GM12891 (cell line): ENCODE measurements around the gene DBH.
"Not testable (repeated sequence)": the region's sequence is repeated elsewhere in the genome, so short reads cannot be mapped to it uniquely, and the experiment has no call there.

Source experiments
- DNase-seq: peaks from one replicate; pipeline ENCODE4 v3.0.0; 2011; ENCODE audit warnings: low spot score; ENCODE audit not compliant: insufficient read length
- FAIRE-seq: peaks from 2 replicates; lab custom pipeline; 2011; peaks lifted over from hg19 to GRCh38; lab: Jason Lieb, UNC
- PAX5 ChIP-seq: IDR thresholded peaks from 2 replicates; pipeline ENCODE4 v1.6.1; 2011; ENCODE audit warnings: low read length, moderate library complexity, mild to moderate bottlenecking; ENCODE audit not compliant: insufficient read depth, severe bottlenecking
- POLR2A ChIP-seq: IDR thresholded peaks from 2 replicates; pipeline ENCODE4 v1.6.1; 2011; ENCODE audit warnings: low read depth, low read length, control low read depth
- POLR2AphosphoS5 ChIP-seq: IDR thresholded peaks from 2 replicates; pipeline ENCODE4 v1.6.1; 2011; ENCODE audit warnings: low read depth, low read length, control low read depth
- POU2F2 ChIP-seq: IDR thresholded peaks from 2 replicates; pipeline ENCODE4 v1.6.1; 2011; ENCODE audit warnings: low read depth, mild to moderate bottlenecking, control low read depth, low read length, moderate library complexity
- SPI1 ChIP-seq: IDR thresholded peaks from 2 replicates; pipeline ENCODE4 v1.6.1; 2011; ENCODE audit warnings: low read depth, low read length, control low read depth
- TAF1 ChIP-seq: IDR thresholded peaks from 2 replicates; pipeline ENCODE4 v1.6.1; 2011; ENCODE audit warnings: low read depth, low read length, control low read depth

Gene DBH

DNA sequence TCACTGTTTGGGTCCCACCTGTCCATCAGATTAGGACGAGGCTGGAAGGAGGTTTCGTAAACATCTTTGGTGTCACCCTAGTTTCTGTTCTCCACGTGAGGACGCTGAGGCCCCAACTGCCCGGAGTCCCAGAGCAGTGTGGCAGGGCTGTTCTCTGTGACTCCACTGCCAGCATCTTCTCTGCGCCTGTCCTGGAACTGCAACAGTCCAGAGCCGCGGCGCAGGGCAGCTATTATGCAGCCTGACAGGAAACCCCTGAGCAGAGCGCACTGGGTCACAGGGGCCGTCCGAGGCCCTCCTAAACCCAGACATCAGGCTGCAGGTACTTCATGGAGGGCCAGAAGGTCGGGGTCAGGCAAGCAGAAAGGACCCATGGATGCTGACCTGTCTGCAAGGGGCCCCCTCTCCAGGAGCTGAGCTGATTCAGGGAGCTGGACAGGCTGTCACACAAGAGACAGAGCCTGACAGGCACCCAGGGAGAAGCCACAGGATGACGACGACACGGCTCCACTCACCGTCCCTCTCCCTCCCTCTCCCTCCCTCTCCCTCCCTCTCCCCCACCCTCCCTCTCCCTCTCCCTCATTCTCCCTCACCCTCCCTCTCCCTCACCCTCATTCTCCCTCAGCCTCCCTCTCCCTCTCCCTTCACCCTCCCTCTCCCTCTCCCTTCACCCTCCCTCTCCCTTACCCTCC is 31.7 kb downstream of the DBH start:
- no peak for FAIRE-seq
- DNase-seq, result no peak
- TF ChIP-seq POLR2A (no peak), TAF1 (no peak), POU2F2 (no peak), POLR2AphosphoS5 (no peak), PAX5 (no peak), SPI1 (no peak)

DNA sequence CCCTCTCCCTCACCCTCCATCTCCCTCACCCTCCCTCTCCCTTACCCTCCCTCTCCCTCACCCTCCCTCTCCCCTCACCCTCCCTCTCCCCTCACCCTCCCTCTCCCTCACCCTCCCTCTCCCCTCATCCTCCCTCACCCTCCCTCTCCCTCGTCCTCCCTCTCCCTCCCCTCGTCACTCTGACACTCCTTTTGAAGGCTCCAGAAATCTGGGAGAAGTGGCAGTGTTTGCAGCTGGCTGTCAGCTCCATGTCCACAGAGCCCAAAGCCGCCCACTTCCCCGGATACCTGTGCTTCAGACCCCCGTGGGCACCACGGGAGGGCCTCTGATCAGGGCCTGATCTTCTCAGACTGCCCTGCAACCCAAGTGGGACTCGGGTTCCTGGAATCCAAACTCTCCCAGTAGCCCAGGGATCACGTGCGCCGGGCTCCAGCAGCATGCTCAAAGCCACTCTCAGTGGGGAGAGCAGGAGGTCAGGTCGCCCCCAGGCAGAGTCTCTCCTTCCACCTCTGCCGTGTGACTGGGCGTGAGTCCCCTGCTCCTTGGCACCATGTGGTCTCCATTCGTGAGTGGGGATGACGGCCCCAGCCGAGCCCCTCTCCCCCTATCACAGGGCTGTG is 33.1 kb downstream of the DBH start:
- no peak for FAIRE-seq
- no peak for TF ChIP-seq POLR2AphosphoS5
- TF ChIP-seq SPI1, result no peak
- TF ChIP-seq POU2F2, result no peak
- no peak for TF ChIP-seq TAF1
- no peak for DNase-seq

DNA sequence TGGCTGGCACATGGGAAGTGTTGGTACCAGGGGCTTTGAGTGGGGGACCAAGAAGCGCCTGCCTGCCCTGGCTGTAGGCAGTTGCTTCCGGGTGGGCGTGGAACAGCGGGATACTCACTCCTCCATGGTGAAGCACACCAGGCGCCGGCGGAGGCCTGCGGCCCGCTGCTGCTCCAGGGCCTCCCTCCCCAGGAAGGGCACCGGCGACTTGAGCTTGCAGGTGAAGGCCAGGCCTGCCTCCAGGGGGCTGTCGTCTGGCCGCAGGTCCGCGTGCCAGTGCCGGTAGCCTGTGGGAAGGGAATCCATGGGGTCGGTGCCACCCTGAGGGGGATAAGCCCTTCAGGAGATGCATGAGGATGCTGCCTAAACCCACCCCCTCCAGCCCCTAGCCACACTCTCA is 34.3 kb downstream of the DBH start:
- FAIRE-seq (no peak), DNase-seq (no peak)
- TF ChIP-seq PAX5, result no peak
- TF ChIP-seq POLR2AphosphoS5, result no peak
- no peak for TF ChIP-seq POLR2A
- no peak for TF ChIP-seq SPI1
- TF ChIP-seq TAF1, result no peak
- TF ChIP-seq POU2F2, result no peak

- FAIRE-seq (no peak), DNase-seq (no peak)
- no peak for TF ChIP-seq POLR2A
- TF ChIP-seq POU2F2, result no peak
- no peak for TF ChIP-seq TAF1
- no peak for TF ChIP-seq SPI1
- TF ChIP-seq PAX5, result no peak
- TF ChIP-seq POLR2AphosphoS5, result no peak
Observed at GRCh38 chr9:133671371-133671770, 35.2 kb downstream of the DBH start.

GRCh38 chr9:133672503-133673257 is 36.5 kb downstream of the DBH start:
- FAIRE-seq (no peak), DNase-seq (no peak)
- TF ChIP-seq SPI1 (no peak), POLR2AphosphoS5 (no peak), POU2F2 (no peak), PAX5 (no peak), TAF1 (no peak), POLR2A (no peak)

GRCh38 chr9:133673258-133673655 is 37.1 kb downstream of the DBH start:
- DNase-seq (no peak), FAIRE-seq (no peak)
- TF ChIP-seq SPI1 (no peak), POLR2A (no peak), POU2F2 (no peak), POLR2AphosphoS5 (no peak), PAX5 (no peak), TAF1 (no peak)

- TF ChIP-seq POU2F2 (no peak), POLR2AphosphoS5 (no peak), POLR2A (no peak), PAX5 (no peak), SPI1 (no peak), TAF1 (no peak)
- no peak for FAIRE-seq
- no peak for DNase-seq
Observed at GRCh38 chr9:133674091-133674490, 37.9 kb downstream of the DBH start.

DNA sequence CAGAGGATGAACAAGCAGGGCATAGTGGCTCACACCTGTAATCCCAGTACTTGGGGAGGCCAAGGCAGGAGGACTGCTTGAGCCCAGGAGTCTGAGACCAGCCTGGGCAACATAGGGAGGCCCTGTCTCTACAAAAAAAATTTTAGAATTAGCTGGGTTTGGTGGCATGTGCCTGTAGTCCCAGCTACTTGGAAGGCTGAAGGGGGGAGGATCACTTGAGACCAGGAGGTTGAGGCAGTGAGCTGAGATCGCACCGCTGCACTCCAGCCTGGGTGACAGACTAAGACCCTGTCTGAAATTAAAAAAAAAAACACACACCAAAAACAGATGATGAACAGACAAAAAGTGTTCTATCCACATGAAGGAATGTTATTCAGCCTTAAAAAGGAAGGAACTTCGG is 39.6 kb downstream of the DBH start:
- FAIRE-seq, DNase-seq: not testable (repeated sequence)

- TF ChIP-seq TAF1 (no peak), POU2F2 (no peak), POLR2A (no peak), SPI1 (no peak), POLR2AphosphoS5 (no peak), PAX5 (no peak)
- DNase-seq, result no peak
- no peak for FAIRE-seq
Observed at GRCh38 chr9:133676450-133676849, 40.3 kb downstream of the DBH start.
